H1 (cell line): ENCODE measurements around the gene ATP6V0D1.

Source experiments
- CHD7 ChIP-seq: fragments of 300-600 bp; sonication (generic); IDR thresholded peaks from 2 replicates; pipeline ENCODE4 v1.7.1; 2012; ENCODE audit warnings: low read length, moderate library complexity, mild to moderate bottlenecking, inconsistent platforms; ENCODE audit not compliant: insufficient replicate concordance
- CTCF ChIP-seq, 3 experiments: IDR thresholded peaks; 1 replicate in 2 of 3; 2 replicates in 1 of 3; pipeline versions ENCODE4 v1.5.1 to v1.6.1; 2011; ENCODE audit warnings: low read length in 3 of 3, mild to moderate bottlenecking in 3 of 3, inconsistent platforms in 2 of 3, low read depth in 1 of 3, moderate library complexity in 1 of 3; ENCODE audit not compliant: insufficient read depth in 1 of 3; ENCODE audit errors: control extremely low read depth in 1 of 3
- POLR2AphosphoS5 ChIP-seq: IDR thresholded peaks from 2 replicates; pipeline ENCODE4 v1.6.1; 2011; ENCODE audit warnings: low read depth, low read length
- TAF1 ChIP-seq: IDR thresholded peaks from 2 replicates; pipeline ENCODE4 v1.6.1; 2011; ENCODE audit warnings: mild to moderate bottlenecking, low read depth, low read length
- TBP ChIP-seq: IDR thresholded peaks from 2 replicates; pipeline ENCODE4 v1.6.1; 2011; ENCODE audit warnings: low read depth, low read length, improper control_type of control experiment

- TF ChIP-seq CHD7 (no peak), CTCF (IDR thresholded peaks at IDR 0.05; ENCODE audit: control extremely low read depth in 1 of 3, insufficient read depth in 1 of 3, low read depth in 1 of 3, low read length in 3 of 3) (no peak), TAF1 (no peak), POLR2AphosphoS5 (no peak), TBP (no peak)
These were observed 61.5 kb downstream of the ATP6V0D1 start for GRCh38 chr16:67419502-67419901.
